ENCODE data around the gene KLHL3. TPM values are rescaled to one million over a fixed set of nuclear protein-coding genes. Genes with fewer than 3 reads are reported as not detected.

Gene KLHL3
- total RNA-seq, 1 experiment from 2014 or later = 3.5 TPM

GRCh38 chr5:137657073-137657472, 78.8 kb downstream of the KLHL3 start:
- Histone ChIP-seq H3K4me1 (no peaks in the 10 kb centered on the region), H3K4me3 (ENCODE audit: low read depth, low read length) (no peak overlapping the region), H3K36me3 (ENCODE audit: control insufficient read depth, insufficient read depth, low read length) (no peaks in the 10 kb centered on the region), H3K9me3 (no peaks in the 10 kb centered on the region), H3K27me3 (replicated peaks; ENCODE audit: control insufficient read depth, insufficient read depth, low read length) (no peaks in the 10 kb centered on the region)
- DNase-seq = no peak
- intact Hi-C loops (cut with micrococcal nuclease; ENCODE audit: unreplicated experiment) = no loop called here
- no peaks in the 10 kb centered on the region for H3K36me3 Mint-ChIP-seq (ENCODE audit: insufficient read depth, unreplicated experiment)
- ChIA-PET CTCF (no interaction called here), POLR2A (no interaction called here)
- H3K4me3 Mint-ChIP-seq (ENCODE audit: unreplicated experiment) = no peak overlapping the region
- no TSS peak for BruUV-seq (replicated peaks)
- H3K27me3 Mint-ChIP-seq (ENCODE audit: insufficient read depth, unreplicated experiment) = peaks cover 4% of the 10 kb centered on the region
- TF ChIP-seq CTCF (IDR thresholded peaks at IDR 0.05; ENCODE audit: insufficient read depth in 1 of 2, low read depth in 1 of 2, low read length in 1 of 2, severe bottlenecking in 1 of 2, unreplicated experiment in 1 of 2) = no peak
- H3K27ac Mint-ChIP-seq (ENCODE audit: unreplicated experiment) = no peak overlapping the region
- no peaks in the 10 kb centered on the region for H3K4me1 Mint-ChIP-seq (ENCODE audit: low read depth, unreplicated experiment)
- no peaks in the 10 kb centered on the region for H3K9me3 Mint-ChIP-seq (ENCODE audit: unreplicated experiment)

GRCh38 chr5:137656558-137656957, 79.3 kb downstream of the KLHL3 start:
- Histone ChIP-seq H3K4me1 (no peaks in the 10 kb centered on the region), H3K27me3 (replicated peaks; ENCODE audit: control insufficient read depth, insufficient read depth, low read length) (no peaks in the 10 kb centered on the region), H3K36me3 (ENCODE audit: control insufficient read depth, insufficient read depth, low read length) (no peaks in the 10 kb centered on the region), H3K4me3 (ENCODE audit: low read depth, low read length) (no peak overlapping the region), H3K9me3 (no peaks in the 10 kb centered on the region)
- ChIA-PET CTCF (no interaction called here), POLR2A (no interaction called here)
- Mint-ChIP-seq H3K9me3 (ENCODE audit: unreplicated experiment) (no peaks in the 10 kb centered on the region), H3K4me1 (ENCODE audit: low read depth, unreplicated experiment) (no peaks in the 10 kb centered on the region), H3K36me3 (ENCODE audit: insufficient read depth, unreplicated experiment) (no peaks in the 10 kb centered on the region), H3K4me3 (ENCODE audit: unreplicated experiment) (no peak overlapping the region), H3K27ac (ENCODE audit: unreplicated experiment) (no peak overlapping the region), H3K27me3 (ENCODE audit: insufficient read depth, unreplicated experiment) (peaks cover 5% of the 10 kb centered on the region)
- no peak for TF ChIP-seq CTCF (IDR thresholded peaks at IDR 0.05; ENCODE audit: insufficient read depth in 1 of 2, low read depth in 1 of 2, low read length in 1 of 2, severe bottlenecking in 1 of 2, unreplicated experiment in 1 of 2)
- no TSS peak for BruUV-seq (replicated peaks)
- intact Hi-C loops (cut with micrococcal nuclease; ENCODE audit: unreplicated experiment) = no loop called here
- DNase-seq = no peak

GRCh38 chr5:137651022-137651421, 84.9 kb downstream of the KLHL3 start:
- intact Hi-C loops (cut with micrococcal nuclease; ENCODE audit: unreplicated experiment) = no loop called here
- BruUV-seq (replicated peaks) = no TSS peak
- no peak for DNase-seq
- Histone ChIP-seq H3K9me3 (no peaks in the 10 kb centered on the region; the same call in 1 of the 2 replicates), H3K4me1 (no peaks in the 10 kb centered on the region), H3K36me3 (ENCODE audit: control insufficient read depth, insufficient read depth, low read length) (no peaks in the 10 kb centered on the region), H3K4me3 (ENCODE audit: low read depth, low read length) (no peak overlapping the region), H3K27me3 (replicated peaks; ENCODE audit: control insufficient read depth, insufficient read depth, low read length) (no peaks in the 10 kb centered on the region; the same call in 1 of the 2 replicates)
- Mint-ChIP-seq H3K9me3 (ENCODE audit: unreplicated experiment) (no peaks in the 10 kb centered on the region), H3K4me1 (ENCODE audit: low read depth, unreplicated experiment) (no peaks in the 10 kb centered on the region), H3K36me3 (ENCODE audit: insufficient read depth, unreplicated experiment) (no peaks in the 10 kb centered on the region), H3K4me3 (ENCODE audit: unreplicated experiment) (no peak overlapping the region), H3K27me3 (ENCODE audit: insufficient read depth, unreplicated experiment) (peaks cover 10% of the 10 kb centered on the region), H3K27ac (ENCODE audit: unreplicated experiment) (no peak overlapping the region)
- no peak for TF ChIP-seq CTCF (IDR thresholded peaks at IDR 0.05; ENCODE audit: insufficient read depth in 1 of 2, low read depth in 1 of 2, low read length in 1 of 2, severe bottlenecking in 1 of 2, unreplicated experiment in 1 of 2)
- ChIA-PET CTCF (interaction anchor here (1.2 kb wide), 1 partner anchor 21 kb away, joined by 3 read pairs; no protein-coding TSS in a partner anchor), POLR2A (interaction anchor here (0.6 kb wide), 1 partner anchor 149 kb away, joined by 3 read pairs; no protein-coding TSS in a partner anchor)

Data from Caco-2 (cell line).